ENCODE measurements around the gene SLC25A11. TPM values are rescaled to one million over a fixed set of nuclear protein-coding genes. Genes with fewer than 3 reads are reported as not detected.

The SLC25A11 gene
- total RNA-seq, 1 experiment from 2014 or later: 75.1 TPM

DNA sequence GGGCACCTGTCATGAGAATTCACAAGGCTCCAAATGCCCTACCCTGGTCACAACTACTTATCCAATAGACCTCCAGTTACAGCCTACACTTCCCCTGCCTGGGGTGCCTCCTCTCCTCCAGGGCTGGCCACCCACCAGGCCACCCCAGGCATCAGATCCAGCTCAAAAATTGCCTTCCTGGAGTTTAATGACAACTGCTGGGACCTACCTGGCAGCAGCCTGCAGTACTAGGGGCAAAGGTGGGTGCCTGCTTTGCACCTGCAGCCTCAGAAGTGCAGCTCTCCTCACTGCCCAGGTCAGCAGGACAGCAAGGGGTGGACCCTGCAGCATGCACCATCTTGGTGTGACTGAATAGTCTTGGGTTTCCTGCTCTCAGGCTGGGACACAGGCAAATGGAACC, 4.2 kb downstream of the SLC25A11 start:
- ChIA-PET RAD21 (ENCODE audit: low non-redundant PET in 1 of 2, low total read pairs in 2 of 2, uncharacterized antibody in 2 of 2, unreplicated experiment in 2 of 2) (no interaction called here), CTCF (no interaction called here), POLR2A (no interaction called here)
- DNase-seq (ENCODE audit: low read depth, low spot score): no peak
- no peak overlapping the region for H3K4me3 ChIP-seq (replicated peaks in 1 of 2; ENCODE audit: low read depth in 1 of 2, low read length in 2 of 2)
- no peaks in the 10 kb centered on the region for H4K20me1 ChIP-seq (ENCODE audit: insufficient read depth)
- peaks cover 9 to 22% of the 10 kb centered on the region in 2 experiments for H3K4me1 ChIP-seq (ENCODE audit: control insufficient read depth in 1 of 2, insufficient read depth in 2 of 2, low read length in 2 of 2)
- H3K27me3 ChIP-seq (ENCODE audit: insufficient read depth, low read length): no peaks in the 10 kb centered on the region
- H3K9me2 ChIP-seq (ENCODE audit: insufficient read depth): no peaks in the 10 kb centered on the region
- H3K4me2 ChIP-seq (ENCODE audit: low read length): no peak overlapping the region
- no peak overlapping the region for H3K27ac ChIP-seq (ENCODE audit: low read depth, low read length)
- no peak overlapping the region for H2AFZ ChIP-seq (ENCODE audit: low read depth, low read length, poor library complexity, severe bottlenecking)
- no peaks in the 10 kb centered on the region for H3K9me3 ChIP-seq (ENCODE audit: control insufficient read depth in 1 of 2, insufficient read depth in 1 of 2, low read depth in 1 of 2, low read length in 2 of 2)
- no peak for ATAC-seq
- no peak overlapping the region for H3K9ac ChIP-seq (ENCODE audit: low read length)
- H3K36me3 ChIP-seq (ENCODE audit: control insufficient read depth in 1 of 2, insufficient read depth in 2 of 2, low read length in 2 of 2): peaks cover 0 to 17% of the 10 kb centered on the region in 2 experiments; a peak in 1 of 4 replicates
- intact Hi-C loops (cut with micrococcal nuclease): loop anchor here (2.0 kb wide), 1 partner anchor 15 kb away; no protein-coding TSS in a partner anchor
- no peak for TF ChIP-seq RAD21 (IDR thresholded peaks at IDR 0.05; ENCODE audit: low read depth)
- TF ChIP-seq YY1 (IDR thresholded peaks at IDR 0.05; ENCODE audit: extremely low read depth, insufficient replicate concordance, low read depth, low read length): no peak
- TF ChIP-seq SP1 (IDR thresholded peaks at IDR 0.05; ENCODE audit: low read depth): no peak
- no peak for TF ChIP-seq SIN3A (IDR thresholded peaks at IDR 0.05; ENCODE audit: low read depth)
- TF ChIP-seq ZFX (IDR thresholded peaks at IDR 0.05): no peak
- no peak for TF ChIP-seq ZBTB33 (IDR thresholded peaks at IDR 0.05; ENCODE audit: extremely low read depth, insufficient replicate concordance, low read length)
- no peak for TF ChIP-seq SRF (IDR thresholded peaks at IDR 0.05; ENCODE audit: low read depth)
- TF ChIP-seq ATF3 (IDR thresholded peaks at IDR 0.05): no peak
- BruUV-seq (replicated peaks): no TSS peak
- H3K79me2 ChIP-seq (ENCODE audit: insufficient read depth, low read length): peaks cover 22% of the 10 kb centered on the region
